NB4 (cell line): ENCODE measurements around the gene WFIKKN2.

ENCODE experiments used
- MYC ChIP-seq: IDR thresholded peaks from 2 replicates; pipeline ENCODE4 v1.6.1; 2011; ENCODE audit warnings: low read depth, low read length
- TF ChIP-seq, protein P1 (sequence below): IDR thresholded peaks from one replicate; pipeline ENCODE4 v1.5.1; 2012; ENCODE audit warnings: low read depth, low read length

DNA sequence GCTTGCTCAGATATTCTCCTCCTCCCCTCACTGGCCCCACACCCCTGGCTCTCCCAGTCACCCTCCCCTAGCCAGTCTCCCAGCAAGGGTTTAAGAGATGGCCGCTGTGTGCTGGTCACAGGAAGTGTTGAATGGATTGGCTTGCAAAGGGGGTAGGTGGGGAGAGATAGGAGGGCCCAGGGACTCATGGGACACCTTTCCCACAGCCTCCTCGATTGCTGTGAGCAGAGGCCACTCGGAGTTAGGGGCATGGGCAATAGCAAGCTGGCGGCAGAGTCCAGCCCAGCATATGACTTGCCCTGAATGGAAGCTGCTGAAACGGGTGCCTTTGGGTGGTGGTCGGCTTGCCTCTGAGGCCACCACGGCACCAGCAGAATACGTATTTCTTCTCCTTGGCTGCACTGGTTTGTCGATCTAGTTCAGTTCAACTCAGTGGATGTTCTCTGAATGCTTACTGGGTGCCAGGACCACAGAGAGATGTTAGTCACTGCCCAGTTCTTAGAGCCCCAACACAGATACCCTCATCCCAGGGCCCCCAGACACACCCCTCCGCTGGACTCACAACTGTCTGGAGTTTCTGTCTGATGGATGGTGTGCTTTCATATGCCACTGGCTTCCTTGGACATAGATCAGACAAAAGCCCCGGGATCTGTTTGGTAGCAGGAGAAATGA is 6.0 kb downstream of the WFIKKN2 start:
- TF ChIP-seq, protein P1, sequence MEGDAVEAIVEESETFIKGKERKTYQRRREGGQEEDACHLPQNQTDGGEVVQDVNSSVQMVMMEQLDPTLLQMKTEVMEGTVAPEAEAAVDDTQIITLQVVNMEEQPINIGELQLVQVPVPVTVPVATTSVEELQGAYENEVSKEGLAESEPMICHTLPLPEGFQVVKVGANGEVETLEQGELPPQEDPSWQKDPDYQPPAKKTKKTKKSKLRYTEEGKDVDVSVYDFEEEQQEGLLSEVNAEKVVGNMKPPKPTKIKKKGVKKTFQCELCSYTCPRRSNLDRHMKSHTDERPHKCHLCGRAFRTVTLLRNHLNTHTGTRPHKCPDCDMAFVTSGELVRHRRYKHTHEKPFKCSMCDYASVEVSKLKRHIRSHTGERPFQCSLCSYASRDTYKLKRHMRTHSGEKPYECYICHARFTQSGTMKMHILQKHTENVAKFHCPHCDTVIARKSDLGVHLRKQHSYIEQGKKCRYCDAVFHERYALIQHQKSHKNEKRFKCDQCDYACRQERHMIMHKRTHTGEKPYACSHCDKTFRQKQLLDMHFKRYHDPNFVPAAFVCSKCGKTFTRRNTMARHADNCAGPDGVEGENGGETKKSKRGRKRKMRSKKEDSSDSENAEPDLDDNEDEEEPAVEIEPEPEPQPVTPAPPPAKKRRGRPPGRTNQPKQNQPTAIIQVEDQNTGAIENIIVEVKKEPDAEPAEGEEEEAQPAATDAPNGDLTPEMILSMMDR = no peak
- no peak for TF ChIP-seq MYC
